ENCODE measurements around the gene ARHGAP18.

ARHGAP18 gene

GRCh38 chr6:129709769-129710449 is at the start of gene ARHGAP18:
ARHGAP18 (minus strand) TSS chr6:129710177; CDS start chr6:129710136, 41 bp downstream.
- no peak for TF ChIP-seq GATA1 (IDR thresholded peaks at IDR 0.05; ENCODE audit: low read depth, low read length)
- peak; percentile 95 for TF ChIP-seq POLR2A (IDR thresholded peaks at IDR 0.05; ENCODE audit: low read length)
- peak; percentile 95 to 97 for DNase-seq

- TF ChIP-seq POLR2A (IDR thresholded peaks at IDR 0.05; ENCODE audit: low read length): no peak
- no peak for DNase-seq
Measured at GRCh38 chr6:129755787-129756186, 45.8 kb upstream of the ARHGAP18 start.

- TF ChIP-seq GATA1 (IDR thresholded peaks at IDR 0.05; ENCODE audit: low read depth, low read length): no peak
- TF ChIP-seq POLR2A (IDR thresholded peaks at IDR 0.05; ENCODE audit: low read length): no peak
- DNase-seq: peak in 1 of 2 experiments; percentile 5
Measured at GRCh38 chr6:129754750-129755149, 44.8 kb upstream of the ARHGAP18 start.

- TF ChIP-seq POLR2A (IDR thresholded peaks at IDR 0.05; ENCODE audit: low read length) (no peak), GATA1 (IDR thresholded peaks at IDR 0.05; ENCODE audit: low read depth, low read length) (no peak)
Measured at GRCh38 chr6:129753422-129753821, 43.4 kb upstream of the ARHGAP18 start.

GRCh38 chr6:129751384-129751783 is 41.4 kb upstream of the ARHGAP18 start:
- TF ChIP-seq GATA1 (IDR thresholded peaks at IDR 0.05; ENCODE audit: low read depth, low read length) (no peak), POLR2A (IDR thresholded peaks at IDR 0.05; ENCODE audit: low read length) (no peak)
- no peak for DNase-seq

More at GRCh38 chr6:129753422-129753821, 43.4 kb upstream of the ARHGAP18 start:
- no peak for DNase-seq

- peak; percentile 67 to 77 for DNase-seq
Measured at GRCh38 chr6:129750360-129750759, 40.4 kb upstream of the ARHGAP18 start.

GRCh38 chr6:129749749-129750120 is 39.8 kb upstream of the ARHGAP18 start:
- DNase-seq: peak; percentile 47 to 74

More at GRCh38 chr6:129750360-129750759, 40.4 kb upstream of the ARHGAP18 start:
- TF ChIP-seq GATA1 (IDR thresholded peaks at IDR 0.05; ENCODE audit: low read depth, low read length) (no peak), POLR2A (IDR thresholded peaks at IDR 0.05; ENCODE audit: low read length) (no peak)

GRCh38 chr6:129748901-129749748 is 39.1 kb upstream of the ARHGAP18 start:
- TF ChIP-seq GATA1 (IDR thresholded peaks at IDR 0.05; ENCODE audit: low read depth, low read length) (no peak), POLR2A (IDR thresholded peaks at IDR 0.05; ENCODE audit: low read length) (no peak)
- peak; percentile 14 to 50 for DNase-seq

More at GRCh38 chr6:129749749-129750120, 39.8 kb upstream of the ARHGAP18 start:
- TF ChIP-seq GATA1 (IDR thresholded peaks at IDR 0.05; ENCODE audit: low read depth, low read length) (no peak), POLR2A (IDR thresholded peaks at IDR 0.05; ENCODE audit: low read length) (no peak)

GRCh38 chr6:129748212-129748900 is 38.4 kb upstream of the ARHGAP18 start:
- peak; percentile 67 to 85 for DNase-seq
- TF ChIP-seq GATA1 (IDR thresholded peaks at IDR 0.05; ENCODE audit: low read depth, low read length) (no peak), POLR2A (IDR thresholded peaks at IDR 0.05; ENCODE audit: low read length) (no peak)

GRCh38 chr6:129747588-129748112 is 37.7 kb upstream of the ARHGAP18 start:
- no peak for DNase-seq
- TF ChIP-seq GATA1 (IDR thresholded peaks at IDR 0.05; ENCODE audit: low read depth, low read length) (no peak), POLR2A (IDR thresholded peaks at IDR 0.05; ENCODE audit: low read length) (no peak)

GRCh38 chr6:129744880-129745237 is 34.9 kb upstream of the ARHGAP18 start:
- DNase-seq: no peak
- TF ChIP-seq POLR2A (IDR thresholded peaks at IDR 0.05; ENCODE audit: low read length) (no peak), GATA1 (IDR thresholded peaks at IDR 0.05; ENCODE audit: low read depth, low read length) (no peak)

GRCh38 chr6:129744201-129744879 is 34.4 kb upstream of the ARHGAP18 start:
- no peak for DNase-seq
- TF ChIP-seq GATA1 (IDR thresholded peaks at IDR 0.05; ENCODE audit: low read depth, low read length) (no peak), POLR2A (IDR thresholded peaks at IDR 0.05; ENCODE audit: low read length) (no peak)

- no peak for DNase-seq
- no peak for TF ChIP-seq GATA1 (IDR thresholded peaks at IDR 0.05; ENCODE audit: low read depth, low read length)
- TF ChIP-seq POLR2A (IDR thresholded peaks at IDR 0.05; ENCODE audit: low read length): no peak
Measured at GRCh38 chr6:129740013-129740412, 30.0 kb upstream of the ARHGAP18 start.
